ENCODE measurements around the gene TMED3. TPM values are rescaled to one million over a fixed set of nuclear protein-coding genes. Genes with fewer than 3 reads are reported as not detected.

Gene TMED3
- total and polyA plus RNA-seq, 12 donors, result 13.0 to 38.5 (median 17.4) TPM

DNA sequence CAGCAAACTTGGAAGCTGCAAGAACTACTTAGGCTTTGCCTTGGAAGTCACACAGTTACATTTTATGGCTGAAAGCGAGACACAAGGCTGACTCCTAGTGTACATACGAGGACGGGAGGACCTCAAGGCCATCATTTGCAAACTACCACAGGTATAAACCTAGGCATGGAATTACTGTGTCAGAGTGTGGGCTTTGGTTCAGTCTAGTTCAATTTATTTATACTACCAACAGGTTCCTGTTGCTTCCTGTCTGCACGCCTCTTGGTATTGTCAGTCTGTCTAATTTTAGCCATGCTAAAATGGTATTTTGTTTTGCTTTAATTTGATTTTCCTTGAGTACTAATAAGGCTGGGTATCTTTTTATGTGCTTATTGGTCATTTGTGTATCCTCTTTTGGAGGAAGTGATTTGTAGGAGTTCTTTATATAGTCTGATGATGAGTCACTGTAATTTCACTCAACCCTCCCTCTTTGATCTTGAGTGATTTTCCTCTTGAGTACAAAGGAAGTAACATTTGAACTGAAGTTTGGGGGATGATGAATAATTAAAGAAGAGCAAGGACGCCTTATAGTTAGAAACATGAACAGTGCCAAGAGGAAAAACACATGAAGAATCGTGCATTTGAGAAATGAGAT is 20.2 kb upstream of the TMED3 start:
- DNase-seq, result no peak
- Histone ChIP-seq H3K4me1 (no peaks in the 10 kb centered on the region), H3K9me3 (no peaks in the 10 kb centered on the region), H3K27ac (no peak overlapping the region), H3K4me3 (no peak overlapping the region), H3K36me3 (no peaks in the 10 kb centered on the region), H3K27me3 (peaks cover 0 to 19% (median 0%) of the 10 kb centered on the region in 7 donors)
- intact Hi-C loops (cut with DNase I), result no loop called here
- no peak for ATAC-seq
- TF ChIP-seq, protein P1, sequence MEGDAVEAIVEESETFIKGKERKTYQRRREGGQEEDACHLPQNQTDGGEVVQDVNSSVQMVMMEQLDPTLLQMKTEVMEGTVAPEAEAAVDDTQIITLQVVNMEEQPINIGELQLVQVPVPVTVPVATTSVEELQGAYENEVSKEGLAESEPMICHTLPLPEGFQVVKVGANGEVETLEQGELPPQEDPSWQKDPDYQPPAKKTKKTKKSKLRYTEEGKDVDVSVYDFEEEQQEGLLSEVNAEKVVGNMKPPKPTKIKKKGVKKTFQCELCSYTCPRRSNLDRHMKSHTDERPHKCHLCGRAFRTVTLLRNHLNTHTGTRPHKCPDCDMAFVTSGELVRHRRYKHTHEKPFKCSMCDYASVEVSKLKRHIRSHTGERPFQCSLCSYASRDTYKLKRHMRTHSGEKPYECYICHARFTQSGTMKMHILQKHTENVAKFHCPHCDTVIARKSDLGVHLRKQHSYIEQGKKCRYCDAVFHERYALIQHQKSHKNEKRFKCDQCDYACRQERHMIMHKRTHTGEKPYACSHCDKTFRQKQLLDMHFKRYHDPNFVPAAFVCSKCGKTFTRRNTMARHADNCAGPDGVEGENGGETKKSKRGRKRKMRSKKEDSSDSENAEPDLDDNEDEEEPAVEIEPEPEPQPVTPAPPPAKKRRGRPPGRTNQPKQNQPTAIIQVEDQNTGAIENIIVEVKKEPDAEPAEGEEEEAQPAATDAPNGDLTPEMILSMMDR (IDR thresholded peaks at IDR 0.05), result no peak
- 61 to 69% methylated on average over 6 of the region's 6 CpGs for WGBS, 2 donors

DNA sequence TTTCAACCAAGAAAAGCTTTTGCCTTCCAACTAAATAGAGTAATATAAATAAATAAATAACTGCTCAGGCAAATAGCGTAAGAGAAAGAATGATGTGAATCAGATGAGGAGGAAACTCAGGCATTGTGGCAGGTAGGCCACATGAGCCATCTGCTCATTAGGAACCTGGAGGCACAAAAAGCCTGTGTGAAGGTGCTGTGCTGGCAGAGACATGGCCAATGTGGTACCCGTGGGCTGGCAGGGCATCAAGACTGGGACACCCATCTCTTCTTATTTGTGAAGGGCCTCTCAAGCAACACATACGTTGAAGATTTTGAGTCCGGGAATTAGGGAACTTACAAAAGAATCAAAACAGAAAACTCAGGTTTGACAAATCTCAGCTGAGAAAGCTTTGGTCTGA is 18.9 kb upstream of the TMED3 start:
- H3K27me3 ChIP-seq, result peaks cover 0 to 19% (median 0%) of the 10 kb centered on the region in 7 donors
- H3K4me3 ChIP-seq, result no peak overlapping the region
- H3K27ac ChIP-seq, result no peak overlapping the region
- TF ChIP-seq, protein P1 (IDR thresholded peaks at IDR 0.05), result no peak
- H3K36me3 ChIP-seq, result no peaks in the 10 kb centered on the region
- intact Hi-C loops (cut with DNase I), result no loop called here
- ATAC-seq, result no peak
- no peak for DNase-seq
- no peaks in the 10 kb centered on the region for H3K4me1 ChIP-seq
- H3K9me3 ChIP-seq, result no peaks in the 10 kb centered on the region
- WGBS, 2 donors, result 83 to 86% methylated on average over 4 of the region's 4 CpGs

DNA sequence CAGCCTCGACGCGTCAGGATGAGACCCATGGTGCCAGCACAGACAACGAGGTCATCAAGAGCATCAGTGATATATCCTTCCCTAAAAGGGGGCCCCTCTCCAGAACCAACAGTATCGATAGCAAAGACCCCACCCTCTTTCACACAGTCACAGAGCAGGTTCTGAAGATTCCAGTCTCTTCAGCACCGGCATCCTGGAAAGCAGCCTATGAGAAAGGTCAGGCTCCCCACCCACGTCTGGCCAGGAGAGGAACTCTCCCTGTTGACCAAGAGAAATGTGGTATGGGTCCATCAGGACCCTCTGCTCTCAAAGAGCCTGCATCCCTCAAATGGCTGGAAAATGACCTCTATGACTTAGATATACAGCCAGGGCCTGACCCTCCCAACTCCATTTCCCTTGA is 16.8 kb upstream of the TMED3 start:
- intact Hi-C loops (cut with DNase I), result no loop called here
- H3K4me1 ChIP-seq, result no peaks in the 10 kb centered on the region
- H3K36me3 ChIP-seq, result no peaks in the 10 kb centered on the region
- H3K27me3 ChIP-seq, result peaks cover 0 to 14% (median 4%) of the 10 kb centered on the region in 7 donors
- H3K4me3 ChIP-seq, result no peak overlapping the region
- H3K27ac ChIP-seq, result no peak overlapping the region
- 68 to 72% methylated on average over 7 of the region's 7 CpGs for WGBS, 2 donors
- no peak for DNase-seq
- no peak for ATAC-seq
- TF ChIP-seq, protein P1 (IDR thresholded peaks at IDR 0.05), result no peak
- H3K9me3 ChIP-seq, result no peaks in the 10 kb centered on the region

DNA sequence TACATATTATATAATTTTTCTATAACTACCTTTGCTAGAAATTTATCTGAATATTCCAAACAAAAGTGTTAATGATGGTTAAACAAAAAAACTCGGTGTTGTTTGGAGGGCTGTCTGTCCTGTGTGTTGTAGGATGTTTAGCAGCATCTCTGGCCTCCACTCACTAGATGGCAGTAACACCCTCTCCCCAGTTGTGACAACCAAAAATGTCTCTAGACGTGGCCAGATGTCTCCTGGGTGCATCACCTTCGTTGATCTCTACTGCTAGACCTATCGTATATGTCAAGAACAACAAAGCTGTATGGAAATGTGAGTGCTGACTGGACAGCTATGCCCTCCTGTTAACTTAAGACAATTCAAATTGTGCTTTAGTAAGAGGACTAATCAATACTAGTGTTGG is 14.3 kb upstream of the TMED3 start:
- H3K4me3 ChIP-seq, result no peak overlapping the region
- ATAC-seq (no peak), DNase-seq (no peak)
- WGBS, 2 donors, result 44% methylated on average over 4 of the region's 4 CpGs
- no peaks in the 10 kb centered on the region for H3K36me3 ChIP-seq
- no peaks in the 10 kb centered on the region for H3K9me3 ChIP-seq
- peaks cover 0 to 30% (median 5%) of the 10 kb centered on the region in 7 donors for H3K27me3 ChIP-seq
- intact Hi-C loops (cut with DNase I), result no loop called here
- H3K4me1 ChIP-seq, result no peaks in the 10 kb centered on the region
- no peak overlapping the region for H3K27ac ChIP-seq
- TF ChIP-seq, protein P1 (IDR thresholded peaks at IDR 0.05), result no peak
